Measurements from ENCODE around the gene PTPRA. TPM values are rescaled to one million over a fixed set of nuclear protein-coding genes. Genes with fewer than 3 reads are reported as not detected.

Gene PTPRA
- total RNA-seq, 2 experiments from 2014 or later: 33.3 to 47.2 TPM

- Histone ChIP-seq H3K27ac (ENCODE audit: low read depth, low read length, poor library complexity, severe bottlenecking) (no peak overlapping the region), H3K4me2 (ENCODE audit: low read length) (no peak overlapping the region), H3K9me2 (ENCODE audit: insufficient read depth, low read length) (no peaks in the 10 kb centered on the region), H3K36me3 (ENCODE audit: insufficient read depth, low read length) (peaks cover 6% of the 10 kb centered on the region; the same call in 1 of the 2 replicates), H3K79me2 (ENCODE audit: insufficient read depth, low read depth, low read length) (no peaks in the 10 kb centered on the region), H4K20me1 (ENCODE audit: insufficient read depth, low read length) (no peaks in the 10 kb centered on the region), H3K9me3 (ENCODE audit: low read length) (no peaks in the 10 kb centered on the region), H2AFZ (ENCODE audit: low read length) (no peak overlapping the region), H3K4me3 (ENCODE audit: low read depth, low read length, poor library complexity, severe bottlenecking) (no peak overlapping the region), H3K4me1 (ENCODE audit: insufficient read depth, low read length, poor library complexity, severe bottlenecking) (no peaks in the 10 kb centered on the region)
- intact Hi-C loops (cut with micrococcal nuclease; ENCODE audit: unreplicated experiment): loop anchor here (1.0 kb wide), 1 partner anchor 137 kb away; no protein-coding TSS in a partner anchor
- CTCF ChIA-PET (ENCODE audit: unreplicated experiment): interaction anchor here (0.7 kb wide), 1 partner anchor 10 kb away, joined by 3 read pairs; no protein-coding TSS in a partner anchor
- TF ChIP-seq CTCF (conservative IDR thresholded peaks at IDR 0.05; ENCODE audit: low read length) (no peak), EZH2phosphoT487 (IDR thresholded peaks at IDR 0.05; ENCODE audit: borderline replicate concordance, low read depth, low read length) (no peak)
- no peak for DNase-seq (ENCODE audit: low spot score)
- POLR2A ChIA-PET: interaction anchor here (0.9 to 1.5 kb wide), 2 partner anchors 8 to 9 kb away, joined by 3 read pairs; partner anchors contain the start of gene PTPRA
- no TSS peak for BruUV-seq (replicated peaks)
Observed at GRCh38 chr20:2864626-2865025, 8.7 kb upstream of the PTPRA start.

- H3K9me3 ChIP-seq (ENCODE audit: low read length): no peaks in the 10 kb centered on the region
- H3K79me2 ChIP-seq (ENCODE audit: insufficient read depth, low read depth, low read length): no peaks in the 10 kb centered on the region
- H3K36me3 ChIP-seq (ENCODE audit: insufficient read depth, low read length): peaks cover 6% of the 10 kb centered on the region; the same call in 1 of the 2 replicates
- H3K27ac ChIP-seq (ENCODE audit: low read depth, low read length, poor library complexity, severe bottlenecking): no peak overlapping the region
- no peak overlapping the region for H2AFZ ChIP-seq (ENCODE audit: low read length)
- no peaks in the 10 kb centered on the region for H4K20me1 ChIP-seq (ENCODE audit: insufficient read depth, low read length)
- CTCF ChIA-PET (ENCODE audit: unreplicated experiment): interaction anchor here (1.0 kb wide), 1 partner anchor 136 kb away, joined by 3 read pairs; no protein-coding TSS in a partner anchor
- H3K4me2 ChIP-seq (ENCODE audit: low read length): no peak overlapping the region
- no peak overlapping the region for H3K4me3 ChIP-seq (ENCODE audit: low read depth, low read length, poor library complexity, severe bottlenecking)
- no peaks in the 10 kb centered on the region for H3K9me2 ChIP-seq (ENCODE audit: insufficient read depth, low read length)
- no TSS peak for BruUV-seq (replicated peaks)
- no peaks in the 10 kb centered on the region for H3K4me1 ChIP-seq (ENCODE audit: insufficient read depth, low read length, poor library complexity, severe bottlenecking)
- POLR2A ChIA-PET: interaction anchor here (0.5 to 1.5 kb wide), 2 partner anchors 9 to 16 kb away, joined by 3 read pairs; no protein-coding TSS in a partner anchor
- no peak for TF ChIP-seq CTCF (conservative IDR thresholded peaks at IDR 0.05; ENCODE audit: low read length)
- TF ChIP-seq EZH2phosphoT487 (IDR thresholded peaks at IDR 0.05; ENCODE audit: borderline replicate concordance, low read depth, low read length): no peak
- DNase-seq (ENCODE audit: low spot score): no peak
- intact Hi-C loops (cut with micrococcal nuclease; ENCODE audit: unreplicated experiment): loop anchor here (1.0 kb wide), 1 partner anchor 136 kb away; no protein-coding TSS in a partner anchor
Observed at GRCh38 chr20:2865101-2865500, 8.2 kb upstream of the PTPRA start.

GRCh38 chr20:2865630-2866029 is 7.7 kb upstream of the PTPRA start:
- Histone ChIP-seq H3K4me3 (ENCODE audit: low read depth, low read length, poor library complexity, severe bottlenecking) (no peak overlapping the region), H3K4me2 (ENCODE audit: low read length) (no peak overlapping the region), H3K4me1 (ENCODE audit: insufficient read depth, low read length, poor library complexity, severe bottlenecking) (no peaks in the 10 kb centered on the region), H3K27ac (ENCODE audit: low read depth, low read length, poor library complexity, severe bottlenecking) (no peak overlapping the region), H3K9me2 (ENCODE audit: insufficient read depth, low read length) (no peaks in the 10 kb centered on the region), H3K79me2 (ENCODE audit: insufficient read depth, low read depth, low read length) (no peaks in the 10 kb centered on the region), H3K36me3 (ENCODE audit: insufficient read depth, low read length) (peaks cover 6% of the 10 kb centered on the region; the same call in 1 of the 2 replicates), H4K20me1 (ENCODE audit: insufficient read depth, low read length) (no peaks in the 10 kb centered on the region), H3K9me3 (ENCODE audit: low read length) (no peaks in the 10 kb centered on the region), H2AFZ (ENCODE audit: low read length) (no peak overlapping the region)
- intact Hi-C loops (cut with micrococcal nuclease; ENCODE audit: unreplicated experiment): loop anchor here (1.0 kb wide), 1 partner anchor 136 kb away; no protein-coding TSS in a partner anchor
- CTCF ChIA-PET (ENCODE audit: unreplicated experiment): interaction anchor here (1.0 kb wide), 1 partner anchor 135 kb away, joined by 3 read pairs; no protein-coding TSS in a partner anchor
- peak; percentile 18 for DNase-seq (ENCODE audit: low spot score)
- no TSS peak for BruUV-seq (replicated peaks)
- peak; percentile 64 for TF ChIP-seq CTCF (conservative IDR thresholded peaks at IDR 0.05; ENCODE audit: low read length)
- no peak for TF ChIP-seq EZH2phosphoT487 (IDR thresholded peaks at IDR 0.05; ENCODE audit: borderline replicate concordance, low read depth, low read length)
- POLR2A ChIA-PET: interaction anchor here (0.5 to 1.5 kb wide), 3 partner anchors 10 to 45 kb away, joined by 3 read pairs; no protein-coding TSS in a partner anchor
